Muscle layer of duodenum (tissue), 2 donors: Measurements from ENCODE around the gene GLIS1.
"Not testable (repeated sequence)": the region's sequence is repeated elsewhere in the genome, so short reads cannot be mapped to it uniquely, and the experiment has no call there.

Experiments
- H3K27ac ChIP-seq: one replicate; pipeline ENCODE4 v1.7.0; 2013; ENCODE audit warnings: mild to moderate bottlenecking, low read length
- H3K27me3 ChIP-seq: one replicate; pipeline ENCODE4 v1.7.0; 2013; ENCODE audit warnings: low read depth, mild to moderate bottlenecking, control low read depth, low read length
- H3K36me3 ChIP-seq, 2 donors: one replicate each; pipeline ENCODE4 v1.7.0; 2013; ENCODE audit warnings: low read length in 2 of 2, control low read depth in 1 of 2, mild to moderate bottlenecking in 1 of 2; ENCODE audit not compliant: insufficient read depth in 2 of 2, control insufficient read depth in 1 of 2
- H3K4me1 ChIP-seq, 2 donors: one replicate each; pipeline ENCODE4 v1.7.0; 2013; ENCODE audit warnings: low read length in 2 of 2, mild to moderate bottlenecking in 2 of 2, control low read depth in 1 of 2, moderate library complexity in 1 of 2; ENCODE audit not compliant: insufficient read depth in 2 of 2, control insufficient read depth in 1 of 2
- H3K4me3 ChIP-seq, 2 donors: one replicate each; pipeline ENCODE4 v1.7.0; 2013; ENCODE audit warnings: low read length in 2 of 2, low read depth in 1 of 2, mild to moderate bottlenecking in 1 of 2
- H3K9me3 ChIP-seq, 2 donors: one replicate each; pipeline ENCODE4 v1.7.0; 2013; ENCODE audit warnings: low read length in 2 of 2, control low read depth in 1 of 2, mild to moderate bottlenecking in 1 of 2; ENCODE audit not compliant: control insufficient read depth in 1 of 2
- donor health status: healthy.

GLIS1 gene

DNA sequence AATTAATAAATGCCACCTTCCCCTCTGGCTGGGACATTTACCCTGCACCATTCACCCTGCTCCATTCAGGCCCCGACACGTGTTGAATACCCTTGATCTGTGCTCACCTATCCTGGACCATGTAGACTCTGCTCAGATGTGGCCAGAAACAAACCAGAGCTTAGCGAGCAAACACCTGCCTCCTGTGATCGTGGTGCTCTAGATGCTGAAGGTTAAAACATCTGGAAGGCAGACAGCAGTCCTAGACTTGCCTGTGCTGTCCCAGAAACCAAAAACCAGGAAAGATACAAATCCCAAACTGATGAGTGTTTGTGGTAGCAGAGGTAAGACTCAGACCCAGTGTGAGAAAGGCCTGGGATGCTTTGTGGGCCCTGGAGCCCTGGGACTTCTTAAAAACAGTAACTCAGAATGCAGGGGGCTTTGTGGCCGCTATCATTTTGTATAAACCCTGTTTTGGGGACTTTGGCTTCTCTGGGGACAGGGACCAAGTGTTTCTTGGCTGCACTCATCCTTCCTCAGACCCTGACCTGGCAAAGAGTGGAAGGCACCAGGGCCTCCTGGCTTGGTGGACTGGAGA lies 180.1 kb downstream of the GLIS1 start:
- no peaks in the 10 kb centered on the region for H3K36me3 ChIP-seq
- H3K9me3 ChIP-seq, result no peaks in the 10 kb centered on the region
- H3K27ac ChIP-seq, result no peak overlapping the region
- H3K4me1 ChIP-seq, result no peaks in the 10 kb centered on the region
- H3K27me3 ChIP-seq, result no peaks in the 10 kb centered on the region
- H3K4me3 ChIP-seq, result no peak overlapping the region

DNA sequence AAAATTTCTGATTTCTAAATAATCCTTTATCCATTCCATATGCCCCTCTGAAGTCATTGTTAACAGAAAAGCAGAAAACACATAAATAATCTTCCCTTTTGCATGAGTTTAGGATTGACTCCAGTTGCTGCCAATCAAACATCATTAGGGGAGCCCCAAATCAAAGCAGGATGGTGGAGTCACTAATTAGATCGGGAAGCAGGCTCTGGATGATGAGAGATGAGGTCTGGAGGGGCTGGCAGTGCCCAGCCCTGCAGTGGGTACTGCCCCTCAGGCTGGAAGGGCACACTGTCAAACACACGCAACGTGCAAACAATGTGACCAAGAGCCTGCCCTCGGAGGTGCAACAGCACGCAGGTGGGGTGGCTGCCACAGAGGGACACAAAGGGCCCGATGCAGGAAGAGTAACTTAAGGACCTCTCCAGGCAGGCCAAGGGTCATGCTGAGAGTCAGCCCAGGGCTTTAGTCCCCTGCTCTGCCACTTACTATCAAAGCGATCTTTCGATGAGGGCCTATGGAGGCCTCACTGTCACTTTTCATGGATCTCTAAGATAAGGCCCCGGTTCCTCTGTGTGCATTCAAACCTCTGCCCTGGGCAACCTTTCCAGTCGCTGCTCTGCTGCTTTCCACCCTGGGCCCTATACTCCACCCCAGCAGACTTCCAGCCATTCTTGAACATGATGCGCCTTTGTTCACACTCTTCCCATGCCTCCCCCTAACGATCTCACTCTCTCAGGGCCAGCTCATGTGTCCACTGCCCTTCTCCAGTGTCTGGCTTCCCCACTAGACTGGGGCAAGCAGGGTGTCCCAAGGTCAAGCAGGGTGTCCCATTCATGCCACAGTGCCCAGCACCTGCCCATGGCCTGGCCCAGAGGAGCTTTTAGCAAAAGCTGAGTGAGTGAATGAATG lies 180.9 kb downstream of the GLIS1 start:
- H3K27me3 ChIP-seq, result no peaks in the 10 kb centered on the region

GRCh38 chr1:53557369-53557768 lies 181.6 kb downstream of the GLIS1 start:
- Histone ChIP-seq H3K36me3 (no peaks in the 10 kb centered on the region), H3K4me3 (no peak overlapping the region), H3K27me3 (no peaks in the 10 kb centered on the region)

More for the DNA sequence above, 180.9 kb downstream of the GLIS1 start:
- no peaks in the 10 kb centered on the region for H3K9me3 ChIP-seq
- no peaks in the 10 kb centered on the region for H3K4me1 ChIP-seq
- H3K27ac ChIP-seq, result no peak overlapping the region
- no peak overlapping the region for H3K4me3 ChIP-seq
- no peaks in the 10 kb centered on the region for H3K36me3 ChIP-seq

GRCh38 chr1:53556657-53557227 lies 182.2 kb downstream of the GLIS1 start:
- Histone ChIP-seq H3K36me3 (no peaks in the 10 kb centered on the region), H3K9me3 (no peaks in the 10 kb centered on the region), H3K27me3 (no peaks in the 10 kb centered on the region), H3K4me3 (no peak overlapping the region), H3K27ac (no peak overlapping the region), H3K4me1 (no peaks in the 10 kb centered on the region)

More at GRCh38 chr1:53557369-53557768, 181.6 kb downstream of the GLIS1 start:
- Histone ChIP-seq H3K4me1 (no peaks in the 10 kb centered on the region), H3K27ac (no peak overlapping the region), H3K9me3 (no peaks in the 10 kb centered on the region)

- H3K36me3 ChIP-seq, H3K27ac ChIP-seq, H3K27me3 ChIP-seq, H3K4me1 ChIP-seq, H3K4me3 ChIP-seq, H3K9me3 ChIP-seq: not testable (repeated sequence)
These were observed 183.2 kb downstream of the GLIS1 start for GRCh38 chr1:53555620-53556326.

GRCh38 chr1:53554592-53555305 lies 184.2 kb downstream of the GLIS1 start:
- H3K27me3 ChIP-seq, result no peaks in the 10 kb centered on the region
- no peak overlapping the region for H3K27ac ChIP-seq
- H3K36me3 ChIP-seq, result no peaks in the 10 kb centered on the region
- no peaks in the 10 kb centered on the region for H3K9me3 ChIP-seq
- H3K4me1 ChIP-seq, result no peaks in the 10 kb centered on the region
- H3K4me3 ChIP-seq, result no peak overlapping the region

DNA sequence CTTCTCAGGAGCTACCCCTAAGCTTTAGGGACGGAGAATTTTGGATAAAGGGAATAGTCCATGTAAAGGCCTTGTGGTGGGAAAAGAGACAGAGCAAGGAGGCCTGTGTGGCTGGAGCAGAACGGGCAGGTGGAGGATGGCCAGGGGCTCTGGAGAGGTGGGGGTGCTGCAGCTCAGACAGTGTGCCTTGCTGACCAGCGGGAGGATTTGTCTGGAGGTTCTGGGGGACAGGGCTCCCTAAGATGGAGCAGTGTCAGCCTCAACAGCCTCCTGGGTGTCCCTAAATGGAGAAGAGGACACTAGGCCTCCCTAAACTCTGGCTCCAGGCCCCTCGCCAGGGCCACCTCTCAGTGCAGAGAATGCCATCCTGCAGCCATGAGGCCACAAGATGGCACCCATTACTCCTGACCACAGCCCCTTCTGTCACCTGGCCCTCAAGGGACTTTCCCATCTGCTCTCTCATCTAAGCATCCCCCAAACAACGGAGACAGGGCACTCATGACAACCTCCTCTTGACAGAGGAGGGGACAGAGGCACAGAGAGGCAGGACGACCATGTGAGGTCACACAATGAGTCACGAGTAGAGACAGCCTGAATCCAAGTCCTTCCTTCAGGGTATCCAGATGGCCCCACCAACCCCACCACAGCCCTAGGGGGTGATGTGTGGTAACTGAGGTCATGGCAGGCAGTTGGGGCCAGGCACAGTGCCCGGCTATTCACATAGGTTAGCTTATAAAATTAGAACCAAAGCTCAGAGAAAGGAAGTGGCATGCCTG lies 185.0 kb downstream of the GLIS1 start:
- Histone ChIP-seq H3K4me1 (no peaks in the 10 kb centered on the region), H3K27ac (no peak overlapping the region), H3K9me3 (no peaks in the 10 kb centered on the region), H3K36me3 (no peaks in the 10 kb centered on the region), H3K4me3 (no peak overlapping the region), H3K27me3 (no peaks in the 10 kb centered on the region)

- no peaks in the 10 kb centered on the region for H3K9me3 ChIP-seq
- no peaks in the 10 kb centered on the region for H3K27me3 ChIP-seq
- H3K4me3 ChIP-seq, result no peak overlapping the region
- H3K27ac ChIP-seq, result no peak overlapping the region
- H3K36me3 ChIP-seq, result no peaks in the 10 kb centered on the region
- H3K4me1 ChIP-seq, result no peaks in the 10 kb centered on the region
These were observed 185.8 kb downstream of the GLIS1 start for GRCh38 chr1:53552981-53553733.

DNA sequence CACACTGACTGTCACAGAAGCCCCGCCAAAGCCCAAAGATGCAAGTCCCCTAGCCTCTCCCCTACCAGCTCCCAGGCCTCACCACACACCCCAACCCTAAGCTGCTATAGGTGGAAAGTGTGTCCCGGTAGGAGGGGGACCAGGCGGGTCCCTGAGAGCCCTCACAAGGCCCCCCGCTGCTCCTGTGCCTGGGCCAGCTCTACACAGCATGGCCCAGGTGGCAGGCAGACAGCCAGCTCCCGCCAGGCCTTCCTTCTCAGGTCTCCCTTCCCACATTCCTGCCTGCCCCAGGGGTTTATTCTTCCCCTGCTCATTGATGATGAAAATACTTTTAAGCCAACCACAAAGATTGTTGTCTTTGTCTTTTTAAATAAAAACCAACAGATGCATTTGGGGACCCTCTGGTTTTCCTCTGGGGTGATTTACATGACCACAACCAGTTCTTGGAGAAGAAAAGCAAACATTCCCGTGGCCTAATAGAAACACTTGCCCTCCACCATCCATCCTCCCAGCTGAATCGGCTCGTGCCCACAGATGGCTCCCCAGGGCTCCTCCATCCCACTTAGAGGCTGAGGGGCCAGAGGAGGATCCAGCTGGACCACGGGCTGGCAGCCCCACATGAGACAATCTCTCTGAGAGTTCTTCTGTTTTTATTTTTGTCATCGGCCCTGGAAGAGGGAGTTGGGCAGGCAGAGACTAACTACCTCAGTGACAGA lies 186.7 kb downstream of the GLIS1 start:
- Histone ChIP-seq H3K9me3 (no peaks in the 10 kb centered on the region), H3K4me3 (no peak overlapping the region), H3K36me3 (no peaks in the 10 kb centered on the region), H3K4me1 (no peaks in the 10 kb centered on the region), H3K27ac (no peak overlapping the region), H3K27me3 (no peaks in the 10 kb centered on the region)
